ENCODE measurements around the gene CACNA1B.

DNA sequence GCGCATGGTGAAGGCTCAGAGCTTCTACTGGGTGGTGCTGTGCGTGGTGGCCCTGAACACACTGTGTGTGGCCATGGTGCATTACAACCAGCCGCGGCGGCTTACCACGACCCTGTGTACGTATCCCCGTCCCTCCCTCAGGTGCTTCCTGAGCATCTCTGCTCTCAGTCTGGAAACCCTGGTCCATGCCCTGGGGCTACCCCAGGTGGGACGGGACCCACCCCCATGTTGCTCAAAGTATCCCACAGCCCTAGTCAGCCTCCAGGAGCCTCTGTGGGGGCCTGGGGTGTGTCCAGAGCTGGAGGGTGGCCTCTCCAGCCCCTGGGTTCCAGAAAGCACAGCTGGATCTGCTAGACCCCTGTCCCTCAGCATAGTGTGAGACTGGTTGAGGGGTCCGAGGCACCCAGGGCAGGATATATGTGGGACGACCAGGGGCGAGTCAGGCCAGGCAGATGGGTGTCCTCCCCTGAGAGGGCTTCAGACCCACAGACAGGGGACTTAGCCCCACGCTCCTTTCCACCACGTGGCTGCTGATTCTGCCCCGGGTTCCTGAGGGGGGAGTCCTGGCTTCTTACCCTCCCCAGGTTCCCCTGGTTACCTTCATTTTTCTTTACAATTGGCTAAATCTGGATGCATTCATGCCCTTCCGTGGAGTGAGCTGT lies 94.0 kb downstream of the CACNA1B start:
- TF ChIP-seq CTCF (IDR thresholded peaks at IDR 0.05) (no peak), POLR2AphosphoS5 (IDR thresholded peaks at IDR 0.05) (no peak)

Data from suprapubic skin (tissue), 3 donors.